Measurements from ENCODE around the gene NTM.

GRCh38 chr11:131770801-131771200 is 400.4 kb downstream of the NTM start:
- TF ChIP-seq POLR2AphosphoS5 (IDR thresholded peaks at IDR 0.05; ENCODE audit: low read depth, low read length): no peak
- no peak for TF ChIP-seq POLR2A (IDR thresholded peaks at IDR 0.05; ENCODE audit: borderline replicate concordance, extremely low read depth, insufficient read depth, insufficient read length)
- TF ChIP-seq YY1 (IDR thresholded peaks at IDR 0.05; ENCODE audit: extremely low read depth, insufficient replicate concordance, low read depth, low read length): no peak
- no peak for TF ChIP-seq CTCF (IDR thresholded peaks at IDR 0.05 in 2 of 3, conservative IDR thresholded peaks at IDR 0.05 in 1 of 3; ENCODE audit: borderline replicate concordance in 1 of 3, insufficient read depth in 1 of 3, low read depth in 2 of 3, low read length in 2 of 3)
- no peak for TF ChIP-seq JUND (IDR thresholded peaks at IDR 0.05)
- TF ChIP-seq EZH2 (IDR thresholded peaks at IDR 0.05): no peak

All from HCT116 (cell line).